ENCODE measurements around the gene LCN6. TPM values are rescaled to one million over a fixed set of nuclear protein-coding genes. Genes with fewer than 3 reads are reported as not detected.

The LCN6 gene
- total RNA-seq, 2 donors from 2014 or later: 18.2 to 51.8 TPM

GRCh38 chr9:136701668-136702053, 46.7 kb downstream of the LCN6 start:
- intact Hi-C loops (cut with DNase I): no loop called here
- no peak for ATAC-seq
- DNase-seq: no peak

GRCh38 chr9:136700959-136701667, 47.2 kb downstream of the LCN6 start:
- intact Hi-C loops (cut with DNase I): no loop called here
- DNase-seq: no peak
- peak in 1 of 2 donors; percentile 8 for ATAC-seq

DNA sequence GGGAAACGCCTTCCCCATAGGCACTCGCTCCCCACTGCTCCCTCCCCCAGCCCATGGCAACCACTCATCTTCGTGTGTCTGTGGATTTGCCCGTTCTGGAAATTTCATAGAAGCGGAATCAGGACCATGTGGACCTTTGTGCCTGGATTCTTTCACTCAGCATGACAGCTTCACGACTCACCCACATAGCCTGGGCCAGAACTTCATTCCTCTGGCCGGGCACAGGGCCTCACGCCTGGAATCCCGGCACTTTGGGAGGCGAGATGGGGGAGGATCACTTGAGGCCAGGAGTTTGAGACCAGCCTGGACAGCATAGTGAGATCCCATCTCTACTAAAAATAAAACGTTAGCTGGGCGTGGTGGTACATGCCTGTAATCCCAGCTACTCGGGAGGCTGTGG, 48.0 kb downstream of the LCN6 start:
- ATAC-seq: no peak
- no peak for DNase-seq
- intact Hi-C loops (cut with DNase I): no loop called here

DNA sequence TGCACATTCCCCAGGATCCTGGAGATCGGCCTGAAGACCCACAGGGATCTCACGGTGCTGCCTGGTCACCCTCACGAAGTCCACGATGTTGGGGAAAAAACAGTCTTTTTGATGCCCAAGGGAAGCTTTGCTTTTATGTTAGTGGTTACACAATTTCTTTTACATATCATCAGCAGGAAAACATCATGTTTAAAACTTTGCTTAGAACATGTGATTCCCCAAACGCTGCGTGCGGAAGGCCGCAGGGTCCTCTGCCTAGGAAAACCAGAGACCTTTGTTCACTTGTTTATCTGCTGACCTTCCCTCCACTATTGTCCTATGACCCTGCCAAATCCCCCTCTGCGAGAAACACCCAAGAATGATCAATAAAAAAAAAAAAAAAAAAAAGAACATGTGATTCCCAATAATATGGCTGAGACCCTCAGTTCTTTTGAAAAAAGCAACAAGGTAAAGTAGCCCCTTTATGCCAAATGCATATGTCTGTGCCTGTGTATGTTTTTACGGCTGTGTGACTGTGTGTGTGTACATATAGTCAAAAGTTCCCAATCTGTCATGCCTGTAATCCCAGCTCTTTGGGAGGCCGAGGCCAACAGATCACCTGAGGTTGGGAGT, 49.6 kb downstream of the LCN6 start:
- intact Hi-C loops (cut with DNase I): loop anchor here in 1 of 2 donors (10.0 kb wide), 1 partner anchor 54 kb away; no protein-coding TSS in a partner anchor
- ATAC-seq (no peak), DNase-seq (no peak)

GRCh38 chr9:136697821-136698526, 50.4 kb downstream of the LCN6 start:
- peak in 1 of 2 donors; percentile 19 for ATAC-seq
- DNase-seq: no peak
- intact Hi-C loops (cut with DNase I): loop anchor here in 1 of 2 donors (10.0 kb wide), 1 partner anchor 53 kb away; no protein-coding TSS in a partner anchor

DNA sequence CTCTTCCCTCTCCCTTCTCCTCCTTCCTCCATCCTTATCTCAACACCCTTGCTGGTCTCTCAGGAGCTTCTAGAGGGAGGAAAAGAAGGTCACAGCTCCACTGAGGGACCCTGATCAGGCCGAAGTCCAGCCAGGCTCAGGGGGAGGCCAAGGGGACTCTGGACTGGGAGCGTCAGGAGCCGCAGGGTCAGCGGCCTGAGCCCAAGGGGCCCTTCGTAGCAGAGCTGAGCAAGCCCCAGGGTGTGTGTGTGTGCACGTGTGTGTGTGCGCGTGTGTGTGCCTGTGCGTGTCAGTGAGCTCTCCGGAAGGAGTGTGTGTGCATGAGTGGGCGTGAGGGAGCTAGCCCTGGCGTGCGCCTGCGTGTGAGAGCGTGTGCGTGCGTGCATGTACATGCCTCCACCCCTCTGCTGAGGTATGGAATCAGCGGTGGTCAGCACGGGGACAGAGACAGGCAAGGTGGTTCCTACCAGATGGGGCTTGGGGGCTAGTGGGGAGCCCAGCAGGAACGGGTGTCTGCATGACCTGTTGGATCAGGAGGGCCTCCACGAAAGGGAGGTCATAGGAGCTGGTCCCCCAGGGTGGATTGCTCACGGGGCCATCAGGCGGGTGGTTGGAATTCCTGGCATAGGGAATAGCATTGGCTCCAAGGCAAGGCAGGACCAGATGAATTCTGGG, 51.0 kb downstream of the LCN6 start:
- intact Hi-C loops (cut with DNase I): loop anchor here in 1 of 2 donors (10.0 kb wide), 1 partner anchor 52 kb away; no protein-coding TSS in a partner anchor
- no peak for DNase-seq

GRCh38 chr9:136696502-136696901, 51.8 kb downstream of the LCN6 start:
- intact Hi-C loops (cut with DNase I): loop anchor here in 1 of 2 donors (10.0 kb wide), 1 partner anchor 52 kb away; no protein-coding TSS in a partner anchor
- DNase-seq: no peak
- ATAC-seq: no peak

More for the DNA sequence above, 51.0 kb downstream of the LCN6 start:
- no peak for ATAC-seq

GRCh38 chr9:136695955-136696354, 52.4 kb downstream of the LCN6 start:
- intact Hi-C loops (cut with DNase I): loop anchor here in 1 of 2 donors (10.0 kb wide), 1 partner anchor 51 kb away; no protein-coding TSS in a partner anchor
- peak; percentile 27 for DNase-seq
- no peak for ATAC-seq

- intact Hi-C loops (cut with DNase I): loop anchor here in 1 of 2 donors (10.0 kb wide), 1 partner anchor 51 kb away; no protein-coding TSS in a partner anchor
- ATAC-seq (peak in 1 of 2 donors; percentile 14), DNase-seq (no peak)
These were observed 52.9 kb downstream of the LCN6 start for GRCh38 chr9:136695435-136695895.

DNA sequence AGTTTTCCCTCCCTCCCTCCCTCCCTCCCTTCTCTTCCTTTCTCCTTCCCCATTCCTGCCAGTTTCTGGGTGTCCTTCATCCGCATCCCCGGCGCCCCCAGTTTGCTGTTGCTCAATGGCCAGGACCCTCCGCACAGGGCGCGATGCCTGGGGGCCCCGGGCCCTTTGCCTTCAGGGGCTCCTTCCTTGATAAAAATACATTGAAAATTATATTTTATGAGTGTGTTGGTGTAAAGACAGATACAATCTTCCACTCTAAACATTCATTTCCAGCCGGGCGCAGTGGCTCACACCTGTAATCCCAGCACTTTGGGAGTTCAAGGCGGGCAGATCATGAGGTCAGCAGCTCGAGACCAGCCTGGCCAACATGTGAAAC, 53.5 kb downstream of the LCN6 start:
- DNase-seq (no peak), ATAC-seq (no peak)
- intact Hi-C loops (cut with DNase I): loop anchor here (5.0 to 10.0 kb wide), 2 partner anchors 48 to 50 kb away; no protein-coding TSS in a partner anchor

- intact Hi-C loops (cut with DNase I): loop anchor here (5.0 to 10.0 kb wide), 2 partner anchors 47 to 50 kb away; no protein-coding TSS in a partner anchor
- peak; percentile 35 to 60 for ATAC-seq
- DNase-seq: peak; percentile 72
These were observed 54.0 kb downstream of the LCN6 start for GRCh38 chr9:136694163-136694871.

Small RNAs within 50 kb of the gene (microRNA-seq; reads per million reads assigned to microRNA genes)
- gene MIR6722: 0 reads per million in 2 donors

Other genes with a start within 250 kb of the LCN6 start
- 10 to 100 TPM; 22.7 to 36.0 TPM for gene NOTCH1, start 202.5 kb downstream of the LCN6 start, total RNA-seq
- 100 to 1,000 TPM in 1 of 2 donors, 10 to 100 TPM in 1; 86.6 to 138 TPM for gene EGFL7, start 85.6 kb downstream of the LCN6 start, total RNA-seq
- 100 to 1,000 TPM; 154 TPM for gene AGPAT2, start 61.1 kb downstream of the LCN6 start, total RNA-seq
- 10 to 100 TPM; 23.2 to 35.2 TPM for gene DIPK1B, start 36.0 kb downstream of the LCN6 start, total RNA-seq
- 10 to 100 TPM in 1 of 2 donors, 1 to 10 TPM in 1; 9.3 to 20.1 TPM for gene LCN10, start 5.6 kb downstream of the LCN6 start, total RNA-seq
- not detected for gene LCN8, start 9.7 kb upstream of the LCN6 start, total RNA-seq
- gene LCN15, start 16.0 kb upstream of the LCN6 start, total RNA-seq: 1 to 10 TPM in 1 of 2 donors, under 1 TPM in 1; 0.41 to 1.1 TPM
- 10 to 100 TPM; 81.1 to 85.7 TPM for gene TMEM141, start 42.8 kb upstream of the LCN6 start, total RNA-seq
- gene CCDC183, start 47.8 kb upstream of the LCN6 start, total RNA-seq: 1 to 10 TPM; 1.1 to 1.6 TPM
- gene RABL6, start 59.4 kb upstream of the LCN6 start, total RNA-seq: 10 to 100 TPM; 61.6 to 71.4 TPM
- 1 to 10 TPM; 5.0 to 9.6 TPM for gene AJM1, start 94.0 kb upstream of the LCN6 start, total RNA-seq
- gene PHPT1, start 100.9 kb upstream of the LCN6 start, total RNA-seq: 100 to 1,000 TPM; 184 to 189 TPM
- 1 to 10 TPM; 3.7 to 8.4 TPM for gene MAMDC4, start 103.8 kb upstream of the LCN6 start, total RNA-seq
- 100 to 1,000 TPM; 296 to 304 TPM for gene EDF1, start 117.8 kb upstream of the LCN6 start, total RNA-seq
- 10 to 100 TPM in 1 of 2 donors, 1 to 10 TPM in 1; 8.8 to 11.8 TPM for gene TRAF2, start 138.0 kb upstream of the LCN6 start, total RNA-seq
- 100 to 1,000 TPM in 1 of 2 donors, 10 to 100 TPM in 1; 98.4 to 130 TPM for gene FBXW5, start 196.2 kb upstream of the LCN6 start, total RNA-seq
- 1 to 10 TPM in 1 of 2 donors, under 1 TPM in 1; 0.88 to 3.5 TPM for gene C8G, start 196.7 kb upstream of the LCN6 start, total RNA-seq
- gene LCN12, start 203.7 kb upstream of the LCN6 start, total RNA-seq: 10 to 100 TPM in 1 of 2 donors, 1 to 10 TPM in 1; 7.0 to 11.9 TPM
- gene PTGDS, start 229.0 kb upstream of the LCN6 start, total RNA-seq: 1,000 to 10,000 TPM; 3,329 to 4,014 TPM
- gene LCNL1, start 234.5 kb upstream of the LCN6 start, total RNA-seq: 1 to 10 TPM; 6.4 to 9.6 TPM
- 10 to 100 TPM; 25.4 to 30.2 TPM for gene PAXX, start 243.9 kb upstream of the LCN6 start, total RNA-seq
- 1 to 10 TPM; 2.6 to 8.5 TPM for gene CLIC3, start 248.0 kb upstream of the LCN6 start, total RNA-seq

All from left cardiac atrium (tissue), 4 donors.